HG03196 (cell line): ENCODE results near the gene UBR3.
A peak's percentile ranks its signal among the peaks of the same experiment; 100 is the strongest.
"Not testable (repeated sequence)": the region's sequence is repeated elsewhere in the genome, so short reads cannot be mapped to it uniquely, and the experiment has no call there.

Experiments used
- ATAC-seq: cut with Tn5 transposase; IDR thresholded peaks from one replicate; pipeline ENCODE4 v1.9.1; 2021; ENCODE audit not compliant: unreplicated experiment

UBR3 gene

GRCh38 chr2:169827272-169828140, at the start of gene UBR3:
TSS of gene UBR3 (plus strand) at chr2:169827454. CDS start at chr2:169827508, 54 bp downstream.
- ATAC-seq: peak; percentile 85

GRCh38 chr2:169778446-169778845, 48.8 kb upstream of the UBR3 start:
- no peak for ATAC-seq

GRCh38 chr2:169781249-169782013, 45.8 kb upstream of the UBR3 start:
- no peak for ATAC-seq

- no peak for ATAC-seq
These were observed 44.7 kb upstream of the UBR3 start for GRCh38 chr2:169782513-169782912.

- no peak for ATAC-seq
These were observed 36.7 kb upstream of the UBR3 start for GRCh38 chr2:169790581-169790980.

- ATAC-seq: no peak
These were observed 32.1 kb upstream of the UBR3 start for GRCh38 chr2:169795181-169795580.

- ATAC-seq: no peak
These were observed 30.8 kb upstream of the UBR3 start for GRCh38 chr2:169796441-169796840.

- no peak for ATAC-seq
These were observed 29.7 kb upstream of the UBR3 start for GRCh38 chr2:169797601-169798000.

GRCh38 chr2:169798397-169798717, 28.9 kb upstream of the UBR3 start:
- ATAC-seq: peak; percentile 2

- peak; percentile 95 for ATAC-seq
These were observed 28.3 kb upstream of the UBR3 start, which contains the start of gene SSB for GRCh38 chr2:169798718-169799592. TSS of gene SSB (plus strand) at chr2:169798871. CDS start at chr2:169800961, 2,090 bp downstream.

GRCh38 chr2:169803480-169803879, 23.8 kb upstream of the UBR3 start:
- no peak for ATAC-seq

- ATAC-seq: no peak
These were observed 20.7 kb upstream of the UBR3 start for GRCh38 chr2:169806586-169806985.

GRCh38 chr2:169808221-169808620, 19.0 kb upstream of the UBR3 start:
- ATAC-seq: no peak

- no peak for ATAC-seq
These were observed 11.4 kb upstream of the UBR3 start for GRCh38 chr2:169815849-169816248.

GRCh38 chr2:169816961-169817360, 10.3 kb upstream of the UBR3 start:
- not testable (repeated sequence) for ATAC-seq

- not testable (repeated sequence) for ATAC-seq
These were observed 9.9 kb upstream of the UBR3 start for GRCh38 chr2:169817369-169817768.

- no peak for ATAC-seq
These were observed 9.0 kb upstream of the UBR3 start for GRCh38 chr2:169818241-169818640.

GRCh38 chr2:169819106-169819505, 8.1 kb upstream of the UBR3 start:
- ATAC-seq: no peak

- not testable (repeated sequence) for ATAC-seq
These were observed 7.2 kb upstream of the UBR3 start for GRCh38 chr2:169820101-169820500.

GRCh38 chr2:169822036-169822435, 5.2 kb upstream of the UBR3 start:
- ATAC-seq: no peak

GRCh38 chr2:169822785-169823392, 4.4 kb upstream of the UBR3 start:
- no peak for ATAC-seq
